ENCODE data around the gene COX19.

The COX19 gene, protein sequence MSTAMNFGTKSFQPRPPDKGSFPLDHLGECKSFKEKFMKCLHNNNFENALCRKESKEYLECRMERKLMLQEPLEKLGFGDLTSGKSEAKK

DNA sequence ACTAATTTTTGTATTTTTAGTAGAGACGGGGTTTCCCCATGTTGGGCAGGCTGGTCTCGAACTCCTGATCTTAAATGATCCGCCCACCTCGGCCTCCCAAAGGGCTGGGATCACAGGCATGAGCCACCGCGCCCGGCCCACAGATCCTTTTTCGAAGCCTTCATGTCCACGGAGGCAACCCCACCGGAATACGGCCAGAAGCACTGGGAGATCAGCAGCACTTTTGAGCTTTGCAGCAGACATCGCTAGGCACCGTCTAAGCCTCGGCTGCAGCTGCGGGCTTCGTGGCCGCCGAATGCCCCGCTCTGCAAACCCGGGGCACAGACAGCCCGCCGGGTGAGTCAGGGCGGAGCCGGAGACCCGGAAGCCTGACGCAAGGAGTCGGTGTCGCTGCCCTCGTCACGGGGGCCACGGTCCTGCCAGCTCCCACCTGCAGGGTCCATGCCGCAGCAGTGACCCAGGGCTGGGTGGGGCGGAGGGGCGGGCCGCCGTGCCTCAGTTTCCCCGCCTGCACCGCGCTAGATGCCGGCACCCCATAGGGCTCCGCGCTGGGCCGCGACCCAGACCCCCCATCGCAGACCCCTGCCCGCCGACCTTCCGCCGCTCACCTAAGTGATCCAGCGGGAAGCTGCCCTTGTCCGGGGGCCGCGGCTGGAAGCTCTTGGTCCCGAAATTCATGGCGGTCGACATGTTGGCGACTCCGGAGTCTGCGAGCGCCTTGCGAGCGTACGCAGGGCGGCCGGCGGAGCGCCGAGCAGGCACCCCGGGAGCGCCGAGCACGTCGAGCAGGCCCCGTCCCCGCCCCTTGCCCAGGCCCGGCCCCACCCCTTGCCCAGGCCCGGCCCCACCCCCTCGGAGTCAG is at the start of gene COX19:
COX19 (minus strand) TSS at position 730 of the 862 bp plus-strand sequence; CDS start at position 690, 40 bp downstream.
- H4K20me1 ChIP-seq (ENCODE audit: insufficient read depth, low read length), result peaks cover 42% of the 10 kb centered on the region
- no peaks in the 10 kb centered on the region for H3K9me3 ChIP-seq (ENCODE audit: insufficient read depth, low read length, severe bottlenecking)
- H3K27ac ChIP-seq (ENCODE audit: low read length), result peak within 1 kb of the TSS; percentile 84
- ATAC-seq (ENCODE audit: insufficient read depth, low read depth) (peak; percentile 90), DNase-seq (peak; percentile 92)
- H3K79me2 ChIP-seq (ENCODE audit: insufficient read depth, low read length), result peaks cover 51% of the 10 kb centered on the region
- no peaks in the 10 kb centered on the region for H3K27me3 ChIP-seq (ENCODE audit: insufficient read depth, low read length, poor library complexity)
- H3K4me1 ChIP-seq (ENCODE audit: insufficient read depth, low read length), result peaks cover 32% of the 10 kb centered on the region
- peak within 1 kb of the TSS; percentile 93 for H3K9ac ChIP-seq (ENCODE audit: low read depth, low read length)
- peak within 1 kb of the TSS; percentile 94 for H2AFZ ChIP-seq (ENCODE audit: low read depth, low read length)
- TF ChIP-seq EZH2 (IDR thresholded peaks at IDR 0.05; ENCODE audit: borderline replicate concordance, low read depth, low read length, severe bottlenecking), result no peak
- TF ChIP-seq, protein P1, sequence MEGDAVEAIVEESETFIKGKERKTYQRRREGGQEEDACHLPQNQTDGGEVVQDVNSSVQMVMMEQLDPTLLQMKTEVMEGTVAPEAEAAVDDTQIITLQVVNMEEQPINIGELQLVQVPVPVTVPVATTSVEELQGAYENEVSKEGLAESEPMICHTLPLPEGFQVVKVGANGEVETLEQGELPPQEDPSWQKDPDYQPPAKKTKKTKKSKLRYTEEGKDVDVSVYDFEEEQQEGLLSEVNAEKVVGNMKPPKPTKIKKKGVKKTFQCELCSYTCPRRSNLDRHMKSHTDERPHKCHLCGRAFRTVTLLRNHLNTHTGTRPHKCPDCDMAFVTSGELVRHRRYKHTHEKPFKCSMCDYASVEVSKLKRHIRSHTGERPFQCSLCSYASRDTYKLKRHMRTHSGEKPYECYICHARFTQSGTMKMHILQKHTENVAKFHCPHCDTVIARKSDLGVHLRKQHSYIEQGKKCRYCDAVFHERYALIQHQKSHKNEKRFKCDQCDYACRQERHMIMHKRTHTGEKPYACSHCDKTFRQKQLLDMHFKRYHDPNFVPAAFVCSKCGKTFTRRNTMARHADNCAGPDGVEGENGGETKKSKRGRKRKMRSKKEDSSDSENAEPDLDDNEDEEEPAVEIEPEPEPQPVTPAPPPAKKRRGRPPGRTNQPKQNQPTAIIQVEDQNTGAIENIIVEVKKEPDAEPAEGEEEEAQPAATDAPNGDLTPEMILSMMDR (IDR thresholded peaks at IDR 0.05; ENCODE audit: borderline replicate concordance, extremely low read depth, low read length, poor library complexity, severe bottlenecking), result no peak
- peaks cover 30% of the 10 kb centered on the region for H3K36me3 ChIP-seq (ENCODE audit: insufficient read depth, low read length)
- peak within 1 kb of the TSS; percentile 77 to 79 for H3K4me3 ChIP-seq (ENCODE audit: low read depth in 1 of 2, low read length in 2 of 2)
- H3K4me2 ChIP-seq (ENCODE audit: insufficient read depth, low read length), result peak within 1 kb of the TSS; percentile 81

DNA sequence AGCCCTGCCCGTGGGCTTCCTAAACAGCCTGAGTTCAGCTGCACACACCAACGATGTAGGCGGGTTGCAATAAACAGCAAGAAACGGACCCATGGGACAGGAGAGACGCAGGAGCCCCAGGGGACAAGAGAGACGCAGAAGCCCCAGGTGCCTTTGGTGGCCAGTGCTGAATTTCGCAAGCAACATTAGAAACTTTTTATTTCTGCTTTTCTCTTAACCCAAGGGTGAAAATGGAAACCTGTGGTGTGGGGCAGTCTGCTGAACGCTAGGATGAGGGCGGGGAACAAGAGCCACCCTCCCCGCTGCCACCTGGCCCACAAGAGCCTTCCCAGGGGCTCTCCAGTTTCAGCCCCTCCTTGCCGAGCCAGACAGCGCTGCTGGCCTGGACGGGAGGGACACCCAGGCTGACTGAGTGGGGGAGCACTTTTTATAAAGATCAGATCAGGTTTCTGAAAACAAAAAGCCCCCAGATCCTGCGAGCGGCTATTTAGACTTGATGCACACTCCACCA is 49.0 kb upstream of the COX19 start:
- Histone ChIP-seq H3K4me1 (ENCODE audit: insufficient read depth, low read length) (no peaks in the 10 kb centered on the region), H3K27me3 (ENCODE audit: insufficient read depth, low read length, poor library complexity) (no peaks in the 10 kb centered on the region), H3K79me2 (ENCODE audit: insufficient read depth, low read length) (no peaks in the 10 kb centered on the region), H3K9ac (ENCODE audit: low read depth, low read length) (no peak overlapping the region), H2AFZ (ENCODE audit: low read depth, low read length) (no peak overlapping the region), H3K27ac (ENCODE audit: low read length) (no peak overlapping the region), H3K4me2 (ENCODE audit: insufficient read depth, low read length) (no peak overlapping the region), H3K36me3 (ENCODE audit: insufficient read depth, low read length) (no peaks in the 10 kb centered on the region), H3K4me3 (ENCODE audit: low read depth in 1 of 2, low read length in 2 of 2) (no peak overlapping the region), H3K9me3 (ENCODE audit: insufficient read depth, low read length, severe bottlenecking) (peaks cover 19% of the 10 kb centered on the region), H4K20me1 (ENCODE audit: insufficient read depth, low read length) (peaks cover 13% of the 10 kb centered on the region)
- TF ChIP-seq EZH2 (IDR thresholded peaks at IDR 0.05; ENCODE audit: borderline replicate concordance, low read depth, low read length, severe bottlenecking), result no peak
- TF ChIP-seq, protein P1 (IDR thresholded peaks at IDR 0.05; ENCODE audit: borderline replicate concordance, extremely low read depth, low read length, poor library complexity, severe bottlenecking), result no peak
- DNase-seq (no peak), ATAC-seq (ENCODE audit: insufficient read depth, low read depth) (no peak)

DNA sequence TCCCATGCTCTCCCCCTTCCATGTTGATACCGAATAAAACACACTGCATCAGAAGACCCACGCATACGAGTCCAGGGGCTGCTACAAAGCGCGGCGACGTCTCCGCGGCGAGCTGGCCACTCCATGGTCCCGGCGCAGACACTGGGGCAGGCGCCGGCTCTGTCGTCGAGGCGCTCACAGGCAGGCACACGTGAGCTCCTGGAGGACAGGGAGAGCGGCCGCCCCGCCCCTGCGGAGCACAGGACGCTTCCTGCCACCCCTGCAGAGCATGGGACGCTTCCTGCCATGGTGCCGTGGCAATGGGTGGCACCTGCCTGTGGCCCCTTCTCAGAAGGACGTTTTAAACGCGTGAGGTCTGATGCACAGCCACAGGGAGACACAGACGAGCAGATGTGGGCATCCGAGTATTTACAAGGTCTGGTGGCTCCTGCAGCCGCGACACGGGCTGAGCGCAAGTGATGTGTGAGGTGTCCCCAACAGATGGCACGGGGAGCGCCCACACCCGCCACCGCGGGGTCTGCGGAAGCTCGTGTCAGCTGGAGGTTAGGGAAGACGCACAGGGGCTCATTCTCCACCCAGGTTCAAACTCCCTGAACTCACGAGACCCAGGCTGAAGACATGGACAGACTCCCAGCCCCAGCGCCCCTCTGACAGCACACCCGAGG is 47.6 kb upstream of the COX19 start:
- no peaks in the 10 kb centered on the region for H3K36me3 ChIP-seq (ENCODE audit: insufficient read depth, low read length)
- TF ChIP-seq EZH2 (IDR thresholded peaks at IDR 0.05; ENCODE audit: borderline replicate concordance, low read depth, low read length, severe bottlenecking), result no peak
- TF ChIP-seq, protein P1 (IDR thresholded peaks at IDR 0.05; ENCODE audit: borderline replicate concordance, extremely low read depth, low read length, poor library complexity, severe bottlenecking), result no peak
- no peak overlapping the region for H3K27ac ChIP-seq (ENCODE audit: low read length)
- ATAC-seq (ENCODE audit: insufficient read depth, low read depth) (no peak), DNase-seq (no peak)
- no peaks in the 10 kb centered on the region for H3K4me1 ChIP-seq (ENCODE audit: insufficient read depth, low read length)
- no peak overlapping the region for H3K9ac ChIP-seq (ENCODE audit: low read depth, low read length)
- no peaks in the 10 kb centered on the region for H3K27me3 ChIP-seq (ENCODE audit: insufficient read depth, low read length, poor library complexity)
- no peak overlapping the region for H3K4me2 ChIP-seq (ENCODE audit: insufficient read depth, low read length)
- no peak overlapping the region for H3K4me3 ChIP-seq (ENCODE audit: low read depth in 1 of 2, low read length in 2 of 2)
- H2AFZ ChIP-seq (ENCODE audit: low read depth, low read length), result no peak overlapping the region
- peaks cover 19% of the 10 kb centered on the region for H3K9me3 ChIP-seq (ENCODE audit: insufficient read depth, low read length, severe bottlenecking)
- H4K20me1 ChIP-seq (ENCODE audit: insufficient read depth, low read length), result peaks cover 13% of the 10 kb centered on the region
- H3K79me2 ChIP-seq (ENCODE audit: insufficient read depth, low read length), result no peaks in the 10 kb centered on the region
